K562 (cell line): ENCODE results near the gene MRAS. TPM values are rescaled to one million over a fixed set of nuclear protein-coding genes. Genes with fewer than 3 reads are reported as not detected.
A peak's percentile ranks its signal among the peaks of the same experiment; 100 is the strongest.

Experiments
- ATAC-seq: fragments of 200-7000 bp; cut with Tn5 transposase; 3 replicates; pipeline ENCODE4 v1.9.1; 2020; ENCODE audit warnings: moderate library complexity
- BruUV-seq: library from RNA; stranded (reverse); fragments of 400-500 nt; replicated peaks from 2 replicates; lab custom pipeline; 2021; lab: Mats Ljungman, UMichigan
- CTCF ChIA-PET: fragments of 300-600 bp; formaldehyde crosslinking; extraction: SDS; loops from one replicate; lab custom pipeline; 2021; ENCODE audit warnings: low intra/inter-chr PET ratio; lab: Yijun Ruan, JAX
- POLR2A ChIA-PET: fragments of 300-600, 350-650 bp; sonication (Branson Sonifier 250); formaldehyde crosslinking; extraction: SDS; loops from one replicate; lab custom pipeline; 2021; ENCODE audit warnings: antibody characterized with exemption, inconsistent platforms; lab: Yijun Ruan, JAX
- DNase-seq, 4 experiments: peaks; one replicate each; pipeline versions ENCODE4 v3.0.0 to v3.0.0-alpha.2; 2011 to 2018; ENCODE audit warnings: low spot score in 3 of 4, mixed read lengths in 3 of 4; ENCODE audit errors: extremely low read depth in 1 of 4
- FAIRE-seq: peaks from 2 replicates; lab custom pipeline; 2011; peaks lifted over from hg19 to GRCh38; lab: Jason Lieb, UNC
- H2AFZ ChIP-seq: 2 replicates; pipeline ENCODE4 v1.6.0; 2011; ENCODE audit warnings: low read depth, low read length, control low read depth, inconsistent platforms
- H3K27ac ChIP-seq: fragments of 200-600 bp; 3 replicates; pipeline ENCODE4 v1.8.0; 2011; ENCODE audit warnings: low read depth, mild to moderate bottlenecking, control low read depth, inconsistent platforms, low read length, moderate library complexity, mixed read lengths; ENCODE audit errors: extremely low read depth
- H3K27me3 ChIP-seq, 2 experiments: fragments of 300-600 bp in 1 of 2; 2 replicates in 1 of 2; 3 replicates in 1 of 2; pipeline versions ENCODE4 v1.6.0 to v1.8.0; 2011; ENCODE audit warnings: inconsistent platforms in 2 of 2, low read length in 2 of 2, mild to moderate bottlenecking in 1 of 2, mixed read lengths in 1 of 2, moderate library complexity in 1 of 2; ENCODE audit not compliant: control insufficient read depth in 2 of 2, insufficient read depth in 2 of 2
- H3K36me3 ChIP-seq: fragments of 300-600 bp; 3 replicates; pipeline ENCODE4 v1.8.0; 2011; ENCODE audit warnings: mild to moderate bottlenecking, low read length, inconsistent platforms; ENCODE audit not compliant: control insufficient read depth, insufficient read depth
- H3K4me1 ChIP-seq, 2 experiments: fragments of 200-600 bp in 1 of 2; replicated peaks in 1 of 2; 2 replicates in 1 of 2; 3 replicates in 1 of 2; pipeline versions ENCODE4 v1.5.1 to v1.8.0; 2011; ENCODE audit warnings: inconsistent platforms in 2 of 2, low read length in 2 of 2, mild to moderate bottlenecking in 1 of 2, mixed read lengths in 1 of 2, moderate library complexity in 1 of 2; ENCODE audit not compliant: control insufficient read depth in 2 of 2, insufficient read depth in 2 of 2
- H3K4me2 ChIP-seq: 2 replicates; pipeline ENCODE4 v1.6.1; 2011; ENCODE audit warnings: low read length, control low read depth, inconsistent platforms, mixed read lengths; ENCODE audit not compliant: insufficient read depth
- H3K4me3 ChIP-seq: fragments of 200-600 bp; sonication (generic), shearing (Covaris generic); 2 replicates; pipeline ENCODE4 v1.5.1; 2016; ENCODE audit warnings: control low read depth, inconsistent platforms
- H3K79me2 ChIP-seq: fragments of 200-600 bp; 3 replicates; pipeline ENCODE4 v1.8.0; 2011; ENCODE audit warnings: low read length, inconsistent platforms; ENCODE audit not compliant: control insufficient read depth, insufficient read depth
- H3K9ac ChIP-seq, 2 experiments: 2 replicates each; pipeline versions ENCODE4 v1.6.0 to v1.6.1; 2011; ENCODE audit warnings: low read depth in 2 of 2, low read length in 2 of 2, control low read depth in 1 of 2, inconsistent platforms in 1 of 2, mild to moderate bottlenecking in 1 of 2, mixed read lengths in 1 of 2; ENCODE audit not compliant: insufficient read depth in 1 of 2
- H3K9me1 ChIP-seq: one replicate; pipeline ENCODE4 v1.6.0; 2011; ENCODE audit warnings: inconsistent platforms, mild to moderate bottlenecking, low read length, moderate library complexity; ENCODE audit not compliant: control insufficient read depth, insufficient read depth
- H3K9me3 ChIP-seq: replicated peaks from 2 replicates; pipeline ENCODE4 v1.5.1; 2011; ENCODE audit warnings: low read depth, low read length, inconsistent platforms; ENCODE audit not compliant: control insufficient read depth, insufficient read depth
- H4K20me1 ChIP-seq: replicated peaks from 2 replicates; pipeline ENCODE4 v1.6.1; 2011; ENCODE audit warnings: low read length, inconsistent platforms, mixed read lengths; ENCODE audit not compliant: control insufficient read depth, insufficient read depth
- ARID1B ChIP-seq: fragments of 450-650 bp; IDR thresholded peaks from 2 replicates; pipeline ENCODE4 v1.6.1; 2016; ENCODE audit warnings: antibody characterized with exemption, mild to moderate bottlenecking, inconsistent platforms
- ATF2 ChIP-seq: sonication (generic); formaldehyde crosslinking; IDR thresholded peaks from 2 replicates; pipeline ENCODE4 v1.8.1; 2022; ENCODE audit warnings: missing genetic modification reagents
- ESRRA ChIP-seq: fragments of 450-650 bp; IDR thresholded peaks from 2 replicates; pipeline ENCODE4 v1.6.1; 2014; ENCODE audit warnings: low read depth, mild to moderate bottlenecking, moderate library complexity, borderline replicate concordance
- FOXK1 ChIP-seq: sonication (generic); formaldehyde crosslinking; IDR thresholded peaks from 2 replicates; pipeline ENCODE4 v1.8.0; 2022; ENCODE audit warnings: missing genetic modification reagents, mild to moderate bottlenecking, borderline replicate concordance
- HDAC3 ChIP-seq: fragments of 450-650 bp; IDR thresholded peaks from 2 replicates; pipeline ENCODE4 v1.6.1; 2018; ENCODE audit warnings: borderline replicate concordance, mild to moderate bottlenecking, moderate library complexity; ENCODE audit not compliant: partially characterized antibody
- MAZ ChIP-seq, 2 experiments: fragments of 450-650 bp in 1 of 2; sonication (generic) in 1 of 2; formaldehyde crosslinking; IDR thresholded peaks in 1 of 2; conservative IDR thresholded peaks in 1 of 2; 2 replicates each; pipeline versions ENCODE4 v1.4.0 to v1.5.0; 2020; ENCODE audit warnings: mild to moderate bottlenecking in 1 of 2, missing genetic modification reagents in 1 of 2
- REST ChIP-seq, 2 experiments: fragments of 450-650 bp; formaldehyde crosslinking in 1 of 2; IDR thresholded peaks; 2 replicates each; pipeline versions ENCODE4 v1.4.0 to v1.6.1; 2014 to 2020; ENCODE audit warnings: mild to moderate bottlenecking in 2 of 2, borderline replicate concordance in 1 of 2, low read depth in 1 of 2
- WGBS: fragments of 100-300 bp; shearing (Covaris generic); methylation state at CpG from one replicate; pipeline ENCODE4 v1.1.6; 2016; ENCODE audit warnings: low coverage, mixed read lengths; ENCODE audit not compliant: insufficient coverage; ENCODE audit errors: missing lambda C conversion rate; 5-methylcytosine and 5-hydroxymethylcytosine counted together
- in situ Hi-C: fragments of 300-500 bp; cut with MboI; formaldehyde crosslinking; loops from 4 replicates; pipeline ENCODE4 v1.15.0; 2018; ENCODE audit warnings: inconsistent platforms, mixed read lengths
- intact Hi-C: fragments of 100-400 bp; cut with micrococcal nuclease; formaldehyde crosslinking; loops from 2 replicates; pipeline ENCODE4 v1.14.2; 2022
- polyA plus RNA-seq, 8 experiments: library from polyadenylated mRNA; depleted of rRNA in 4 of 8; stranded (reverse) in 5 of 8; unstranded in 3 of 8; fragments of >200 nt; fragmentation: Nextera tagmentation in 2 of 8; fragmentation: Illumina TruSeq in 1 of 8; extraction: Ambion mirVana in 2 of 8; extraction: Trizol in 1 of 8; gene quantifications; 2 replicates each; pipeline versions ENCODE4 v1.2.1 to v1.2.3, GENCODE V29; 2011 to 2014; ENCODE audit warnings: inconsistent platforms in 1 of 8, missing spikeins in 1 of 8
- total RNA-seq, 7 experiments: library from RNA; depleted of rRNA in 6 of 7; stranded (reverse); fragments of >200 nt in 6 of 7; fragmentation: Illumina TruSeq in 2 of 7; extraction: Trizol in 2 of 7; gene quantifications; 2 replicates each; pipeline versions ENCODE4 v1.2.1 to v1.2.3, GENCODE V29; 2011 to 2021; ENCODE audit warnings: low replicate concordance in 1 of 7
- TF ChIP-seq, protein P1 (sequence below): fragments of 250-450 bp; sonication (Bioruptor Pico); IDR thresholded peaks from 2 replicates; pipeline ENCODE4 v1.8.0; 2021; ENCODE audit warnings: moderate library complexity, mild to moderate bottlenecking, inconsistent platforms
- TF ChIP-seq, protein P2 (sequence below): sonication (generic); formaldehyde crosslinking; IDR thresholded peaks from 2 replicates; pipeline ENCODE4 v1.9.0; 2022; ENCODE audit warnings: mild to moderate bottlenecking, missing genetic modification reagents

MRAS gene
- total and polyA plus RNA-seq, 9 of the 15 experiments (the other 6 are each of a cell fraction or from before 2014, with no cell fraction given) = 1.5 to 10.0 (median 5.0) TPM

- BruUV-seq = TSS peak; percentile 40
- peak overlapping the region; percentile 76; the same call in 1 of the 2 replicates for H3K4me2 ChIP-seq
- no peak for ATAC-seq
- ChIA-PET POLR2A (interaction anchor here (0.5 to 1.1 kb wide), 5 partner anchors 11 to 597 kb away, joined by 3 to 4 read pairs (median 3); partner anchors contain the start of genes FOXL2 and FOXL2NB), CTCF (no interaction called here)
- H3K79me2 ChIP-seq = no peaks in the 10 kb centered on the region
- peaks cover 7 to 12% of the 10 kb centered on the region in 2 experiments; a peak in 3 of 5 replicates for H3K4me1 ChIP-seq
- 48% methylated on average over 14 of the region's 15 CpGs for WGBS
- H3K9me3 ChIP-seq = no peaks in the 10 kb centered on the region
- no peaks in the 10 kb centered on the region for H4K20me1 ChIP-seq
- in situ Hi-C loops (no loop called here), intact Hi-C loops (loop anchor here (5.0 kb wide), 1 partner anchor 168 kb away; no protein-coding TSS in a partner anchor)
- no peaks in the 10 kb centered on the region for H3K36me3 ChIP-seq
- peak overlapping the region; percentile 62; the same call in 1 of the 2 replicates for H2AFZ ChIP-seq
- no peaks in the 10 kb centered on the region; a peak in 1 of 5 replicates for H3K27me3 ChIP-seq
- peak in 1 of 4 experiments; percentile 14 for DNase-seq
- H3K9me1 ChIP-seq = no peaks in the 10 kb centered on the region
- no peak for FAIRE-seq
- H3K9ac ChIP-seq = peak overlapping the region; percentile 26 to 71
- H3K27ac ChIP-seq = no peak overlapping the region
- H3K4me3 ChIP-seq = no peak overlapping the region
- TF ChIP-seq MAZ (CRISPR knock-in tag; conservative IDR thresholded peaks at IDR 0.05 in 1 of 2, IDR thresholded peaks at IDR 0.05 in 1 of 2) (no peak), ESRRA (no peak), REST (IDR thresholded peaks at IDR 0.05; ENCODE audit: borderline replicate concordance) (no peak), REST (CRISPR knock-in tag; IDR thresholded peaks at IDR 0.05; ENCODE audit: low read depth) (no peak), ARID1B (no peak), ATF2 (CRISPR knock-in tag) (no peak), HDAC3 (no peak), FOXK1 (CRISPR knock-in tag) (no peak)
- TF ChIP-seq, protein P1, sequence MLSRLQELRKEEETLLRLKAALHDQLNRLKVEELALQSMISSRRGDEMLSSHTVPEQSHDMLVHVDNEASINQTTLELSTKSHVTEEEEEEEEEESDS (CRISPR knock-in tag) = no peak
- TF ChIP-seq, protein P2, sequence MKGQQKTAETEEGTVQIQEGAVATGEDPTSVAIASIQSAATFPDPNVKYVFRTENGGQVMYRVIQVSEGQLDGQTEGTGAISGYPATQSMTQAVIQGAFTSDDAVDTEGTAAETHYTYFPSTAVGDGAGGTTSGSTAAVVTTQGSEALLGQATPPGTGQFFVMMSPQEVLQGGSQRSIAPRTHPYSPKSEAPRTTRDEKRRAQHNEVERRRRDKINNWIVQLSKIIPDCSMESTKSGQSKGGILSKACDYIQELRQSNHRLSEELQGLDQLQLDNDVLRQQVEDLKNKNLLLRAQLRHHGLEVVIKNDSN (CRISPR knock-in tag) = peak; percentile 18; the same call in 1 of the 2 replicates
Measured at GRCh38 chr3:138349926-138350665, 1.7 kb downstream of the MRAS start.
